Nucleus accumbens (tissue), 56 donors: ENCODE results near the gene LFNG.
A peak's percentile ranks its signal among the peaks of the same experiment; 100 is the strongest.
"Not testable (repeated sequence)": the region's sequence is repeated elsewhere in the genome, so short reads cannot be mapped to it uniquely, and the experiment has no call there.

Experiments used
- DNase-seq, 56 donors: peaks; one replicate each; lab custom pipeline; 2025; lab: John Stamatoyannopoulos, UW

Gene LFNG

GRCh38 chr7:2526659-2527504 lies 7.3 kb downstream of the LFNG start:
- DNase-seq = no peak

- DNase-seq = peak in 4 of 56 donors; percentile 23 to 34 (median 28)
Measured at GRCh38 chr7:2527505-2528467, 8.2 kb downstream of the LFNG start.

- no peak for DNase-seq
Measured at GRCh38 chr7:2528481-2529095, 9.0 kb downstream of the LFNG start.

- DNase-seq = peak in 29 of 56 donors; percentile 22 to 69 (median 40)
Measured at GRCh38 chr7:2529161-2530070, 9.8 kb downstream of the LFNG start.

GRCh38 chr7:2530071-2530987 lies 10.8 kb downstream of the LFNG start:
- peak in 5 of 56 donors; percentile 19 to 65 (median 46) for DNase-seq

- peak in 6 of 56 donors; percentile 35 to 66 (median 48) for DNase-seq
Measured at GRCh38 chr7:2530994-2531795, 11.6 kb downstream of the LFNG start.

- DNase-seq = peak in 9 of 56 donors; percentile 29 to 58 (median 42)
Measured at GRCh38 chr7:2531796-2532110, 12.2 kb downstream of the LFNG start.

- not testable (repeated sequence) for DNase-seq
Measured at GRCh38 chr7:2532199-2532772, 12.7 kb downstream of the LFNG start.

GRCh38 chr7:2532816-2533215 lies 13.2 kb downstream of the LFNG start:
- DNase-seq = not testable (repeated sequence)

GRCh38 chr7:2533566-2533965 lies 14.0 kb downstream of the LFNG start:
- not testable (repeated sequence) for DNase-seq

GRCh38 chr7:2534214-2534613 lies 14.6 kb downstream of the LFNG start:
- not testable (repeated sequence) for DNase-seq

GRCh38 chr7:2535872-2536627 lies 16.5 kb downstream of the LFNG start:
- DNase-seq = not testable (repeated sequence)

GRCh38 chr7:2537981-2538851 lies 18.6 kb downstream of the LFNG start:
- DNase-seq = no peak

GRCh38 chr7:2539031-2539911 lies 19.7 kb downstream of the LFNG start:
- DNase-seq = no peak

GRCh38 chr7:2540133-2540532 lies 20.6 kb downstream of the LFNG start:
- no peak for DNase-seq
